CD4-positive, alpha-beta T cell treated with Interleukin-1 beta for 1 hour (primary cell): ENCODE results near the gene PRDX5.

ENCODE experiments used
- DNase-seq, 2 donors: peaks; one replicate each; pipeline ENCODE4 v3.0.0-alpha.2; 2020 to 2022

Gene PRDX5

DNA sequence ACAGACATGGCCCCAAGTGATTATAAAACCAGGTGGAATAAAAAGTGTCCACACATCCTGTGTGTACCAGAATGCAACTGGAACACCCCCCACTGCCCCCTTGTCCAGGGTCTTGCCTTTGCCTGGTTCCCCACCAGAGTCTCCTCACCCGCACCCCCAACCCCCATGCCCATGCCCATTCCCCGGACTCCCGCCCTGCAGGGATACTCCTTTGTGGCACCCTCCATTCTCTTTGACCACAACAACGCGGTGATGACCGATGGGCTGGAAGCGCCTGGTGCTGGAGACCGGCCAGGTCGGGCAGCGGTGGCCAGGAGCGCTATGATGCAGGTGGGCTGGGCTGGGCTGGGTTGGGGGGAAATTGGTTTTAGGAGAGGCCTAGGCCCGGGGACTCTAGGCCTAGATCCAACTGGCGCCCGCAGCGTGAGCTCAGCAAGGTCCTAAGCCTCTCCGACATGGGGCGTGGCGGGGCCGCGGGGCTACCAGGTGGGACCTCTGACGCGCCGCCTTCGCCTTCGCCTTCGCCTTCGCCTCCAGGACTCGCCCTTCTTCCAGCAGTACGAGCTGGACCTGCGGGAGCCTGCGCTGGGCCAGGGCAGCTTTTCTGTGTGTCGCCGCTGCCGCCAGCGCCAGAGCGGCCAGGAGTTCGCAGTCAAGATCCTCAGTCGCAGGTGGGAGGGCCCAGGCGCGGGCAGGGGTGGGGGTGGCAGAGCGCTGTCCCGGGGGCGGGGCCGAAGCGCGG is 50.2 kb downstream of the PRDX5 start:
- DNase-seq: no peak

GRCh38 chr11:64368673-64369074 is 50.8 kb downstream of the PRDX5 start:
- no peak for DNase-seq

DNA sequence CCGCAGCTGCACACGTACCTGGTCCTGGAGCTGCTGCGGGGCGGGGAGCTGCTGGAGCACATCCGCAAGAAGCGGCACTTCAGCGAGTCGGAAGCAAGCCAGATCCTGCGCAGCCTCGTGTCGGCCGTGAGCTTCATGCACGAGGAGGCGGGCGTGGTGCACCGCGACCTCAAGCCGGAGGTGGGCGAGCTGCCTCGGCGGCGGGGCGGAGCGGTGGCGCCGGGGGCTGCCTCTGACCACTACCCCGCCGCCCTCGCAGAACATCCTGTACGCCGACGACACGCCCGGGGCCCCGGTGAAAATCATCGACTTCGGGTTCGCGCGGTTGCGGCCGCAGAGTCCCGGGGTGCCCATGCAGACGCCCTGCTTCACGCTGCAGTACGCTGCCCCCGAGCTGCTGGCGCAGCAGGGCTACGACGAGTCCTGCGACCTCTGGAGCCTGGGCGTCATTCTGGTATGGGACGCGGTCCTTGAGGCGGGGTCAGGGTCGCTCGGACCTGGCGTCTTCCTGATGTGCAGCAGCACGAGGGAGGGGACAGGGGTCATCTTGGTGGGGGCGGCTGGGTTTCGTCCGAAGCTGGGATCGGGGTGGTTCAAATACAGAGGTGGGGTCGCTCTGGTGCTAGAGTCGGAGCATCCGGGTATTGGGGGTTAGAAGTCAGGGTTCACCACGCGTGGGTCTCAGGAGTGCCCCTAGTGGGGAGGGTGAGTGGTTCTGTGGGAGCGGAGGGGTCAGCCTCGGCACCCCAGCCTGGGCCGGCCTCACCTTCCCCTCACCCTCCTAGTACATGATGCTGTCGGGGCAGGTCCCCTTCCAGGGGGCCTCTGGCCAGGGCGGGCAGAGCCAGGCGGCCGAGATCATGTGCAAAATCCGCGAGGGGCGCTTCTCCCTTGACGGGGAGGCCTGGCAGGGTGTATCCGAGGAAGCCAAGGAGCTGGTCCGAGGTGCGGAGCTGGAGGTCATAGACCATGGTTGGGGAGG is 51.8 kb downstream of the PRDX5 start:
- DNase-seq: no peak

DNA sequence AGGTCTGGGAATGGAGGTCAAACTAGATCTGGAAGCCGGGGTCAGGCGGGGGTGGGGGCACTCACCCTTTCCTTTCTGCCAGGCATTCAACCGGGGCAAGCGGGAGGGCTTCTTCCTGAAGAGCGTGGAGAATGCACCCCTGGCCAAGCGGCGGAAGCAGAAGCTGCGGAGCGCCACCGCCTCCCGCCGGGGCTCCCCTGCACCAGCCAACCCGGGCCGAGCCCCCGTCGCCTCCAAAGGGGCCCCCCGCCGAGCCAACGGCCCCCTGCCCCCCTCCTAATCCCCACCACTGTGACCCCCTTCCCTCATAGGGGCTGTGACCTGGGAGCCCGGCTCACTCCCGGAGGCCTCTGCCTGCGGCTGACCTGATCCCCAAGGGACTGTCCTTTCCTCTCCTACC is 53.3 kb downstream of the PRDX5 start:
- DNase-seq: no peak
